Activated CD4-positive, alpha-beta T cell treated with anti-CD3 and anti-CD28 coated beads for 36 hours (primary cell): Measurements from ENCODE around the gene PROSER2. TPM values are rescaled to one million over a fixed set of nuclear protein-coding genes. Genes with fewer than 3 reads are reported as not detected.

ENCODE experiments used
- ATAC-seq: fragments of 200-7000 bp; cut with Tn5 transposase; one replicate; pipeline ENCODE4 v1.10.0; 2021; ENCODE audit warnings: mild to moderate bottlenecking, moderate library complexity
- CTCF ChIA-PET: fragments of 350-600 bp; sonication (Branson Sonifier 250); formaldehyde crosslinking; loops from one replicate; lab custom pipeline; 2021; ENCODE audit warnings: antibody characterized with exemption; lab: Charles Lee
- POLR2A ChIA-PET: fragments of 350-600 bp; sonication (Branson Sonifier 250); formaldehyde crosslinking; loops from one replicate; lab custom pipeline; 2021; ENCODE audit warnings: antibody characterized with exemption, inconsistent platforms; lab: Charles Lee
- DNase-seq: peaks from one replicate; pipeline ENCODE4 v3.0.0-alpha.2; 2020
- H3K27ac Mint-ChIP-seq: one replicate; pipeline ENCODE4 v1.8.0; 2021; ENCODE audit warnings: mixed read lengths
- H3K27me3 Mint-ChIP-seq: one replicate; pipeline ENCODE4 v1.8.0; 2021; ENCODE audit warnings: mixed read lengths
- H3K36me3 Mint-ChIP-seq: one replicate; pipeline ENCODE4 v1.8.0; 2021; ENCODE audit warnings: low read depth, mixed read lengths
- H3K4me1 Mint-ChIP-seq: one replicate; pipeline ENCODE4 v1.8.0; 2021; ENCODE audit warnings: mixed read lengths
- H3K4me3 Mint-ChIP-seq: one replicate; pipeline ENCODE4 v1.8.0; 2021; ENCODE audit warnings: mild to moderate bottlenecking, moderate library complexity, mixed read lengths
- H3K9me3 Mint-ChIP-seq: one replicate; pipeline ENCODE4 v1.8.0; 2021; ENCODE audit warnings: low read depth, mixed read lengths
- intact Hi-C, 2 experiments: fragments of 100-400 bp; cut with DNase I in 1 of 2; cut with micrococcal nuclease in 1 of 2; formaldehyde crosslinking; loops; one replicate each; pipeline versions ENCODE4 v1.14.2 to v1.15.1; 2022 to 2024; cut with DNase I, micrococcal nuclease
- total RNA-seq, 2 experiments: library from RNA; stranded (reverse); gene quantifications; one replicate each; pipeline ENCODE4 v1.2.3, GENCODE V29; 2021

PROSER2 gene
- total RNA-seq, 2 experiments from 2014 or later, result 0.78 to 0.88 TPM

- Mint-ChIP-seq H3K27me3 (no peaks in the 10 kb centered on the region), H3K27ac (no peak overlapping the region), H3K36me3 (peaks cover 24% of the 10 kb centered on the region), H3K4me1 (no peaks in the 10 kb centered on the region), H3K9me3 (no peaks in the 10 kb centered on the region), H3K4me3 (no peak overlapping the region)
- ChIA-PET POLR2A (no interaction called here), CTCF (interaction anchor here (0.7 kb wide), 1 partner anchor 950 kb away, joined by 3 read pairs; no protein-coding TSS in a partner anchor)
- no peak for DNase-seq
- intact Hi-C loops, result no loop called here
- no peak for ATAC-seq
Observed at GRCh38 chr10:11918384-11918783, 95.2 kb downstream of the PROSER2 start.

DNA sequence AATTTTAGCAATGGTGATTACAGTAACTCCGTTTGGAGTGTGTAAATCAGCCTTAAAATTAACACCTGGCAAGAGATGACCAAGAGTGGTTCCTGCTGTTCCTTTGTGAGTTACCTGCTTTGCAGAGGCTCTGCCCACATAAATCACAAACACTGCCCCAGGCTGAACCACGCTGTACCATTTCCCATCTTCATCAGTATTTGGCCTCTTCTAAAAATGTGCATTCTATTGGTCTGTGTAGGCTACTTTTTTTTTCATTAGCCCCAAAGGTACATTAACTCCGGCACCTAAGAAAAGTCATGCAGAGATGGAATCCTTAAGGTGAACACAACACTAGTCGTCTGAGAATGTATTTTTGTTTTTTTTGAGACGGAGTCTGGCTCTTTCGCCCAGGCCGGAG lies 96.1 kb downstream of the PROSER2 start:
- no peak for DNase-seq
- intact Hi-C loops, result no loop called here
- Mint-ChIP-seq H3K4me1 (no peaks in the 10 kb centered on the region), H3K9me3 (no peaks in the 10 kb centered on the region), H3K36me3 (peaks cover 24% of the 10 kb centered on the region), H3K4me3 (no peak overlapping the region), H3K27me3 (no peaks in the 10 kb centered on the region), H3K27ac (no peak overlapping the region)
- CTCF ChIA-PET, result interaction anchor here (0.6 to 1.2 kb wide), 2 partner anchors 44 to 67 kb away, joined by 3 read pairs; no protein-coding TSS in a partner anchor
- POLR2A ChIA-PET, result no interaction called here
- no peak for ATAC-seq

Other genes starting within 250 kb of the PROSER2 start
- gene USP6NL, start 211.7 kb upstream of the PROSER2 start, total RNA-seq, result 1 to 10 TPM; 4.4 to 5.4 TPM
- 1 to 10 TPM; 3.5 to 3.8 TPM for gene ECHDC3, start 81.0 kb upstream of the PROSER2 start, total RNA-seq
- gene UPF2, start 219.5 kb downstream of the PROSER2 start, total RNA-seq, result 10 to 100 TPM; 34.2 to 46.8 TPM
- gene DHTKD1, start 245.6 kb downstream of the PROSER2 start, total RNA-seq, result 10 to 100 TPM; 13.0 to 15.5 TPM